HCT116 (cell line): Measurements from ENCODE around the gene SCARB1. TPM values are rescaled to one million over a fixed set of nuclear protein-coding genes. Genes with fewer than 3 reads are reported as not detected.

Experiments
- ATAC-seq: fragments of 200-7000 bp; cut with Tn5 transposase; 2 replicates; pipeline ENCODE4 v1.9.1; 2020; ENCODE audit warnings: mild to moderate bottlenecking, moderate library complexity
- BruUV-seq: library from RNA; stranded (reverse); fragments of 400-500 nt; replicated peaks from 2 replicates; lab custom pipeline; 2021; lab: Mats Ljungman, UMichigan
- CTCF ChIA-PET: fragments of 300-600 bp; sonication (Branson Sonifier 250); formaldehyde crosslinking; loops from one replicate; lab custom pipeline; 2021; ENCODE audit warnings: antibody characterized with exemption; lab: Charles Lee
- POLR2A ChIA-PET: fragments of 300-600, 350-600 bp; sonication (Branson Sonifier 250); formaldehyde crosslinking; loops from one replicate; lab custom pipeline; 2021; ENCODE audit warnings: antibody characterized with exemption; lab: Charles Lee
- RAD21 ChIA-PET, 2 experiments: fragments of 300-600 bp; sonication (Branson Sonifier 250); formaldehyde crosslinking; loops; one replicate each; lab custom pipeline; 2023; ENCODE audit warnings: low total read pairs in 2 of 2; ENCODE audit not compliant: uncharacterized antibody in 2 of 2, unreplicated experiment in 2 of 2, low non-redundant PET in 1 of 2; lab: Charles Lee
- DNase-seq: peaks from one replicate; pipeline ENCODE4 v3.0.0-alpha.2; 2010; ENCODE audit warnings: low read depth, low spot score
- H2AFZ ChIP-seq: fragments of 200-600 bp; shearing (Covaris generic), sonication (generic); 2 replicates; pipeline ENCODE4 v1.6.1; 2017; ENCODE audit warnings: low read depth, mixed run types, mixed read lengths, antibody characterized with exemption, low read length; ENCODE audit not compliant: poor library complexity, severe bottlenecking
- H3K27ac ChIP-seq: 2 replicates; pipeline ENCODE4 v1.5.1; 2012; ENCODE audit warnings: low read depth, low read length
- H3K27me3 ChIP-seq: fragments of 200-600 bp; sonication (generic); 2 replicates; pipeline ENCODE4 v1.6.1; 2016; ENCODE audit warnings: mixed run types, low read length, mixed read lengths; ENCODE audit not compliant: insufficient read depth
- H3K36me3 ChIP-seq, 2 experiments: fragments of 200-500 bp in 1 of 2; fragments of 200-600 bp in 1 of 2; sonication (Bioruptor generic) in 1 of 2; sonication (generic) in 1 of 2; 2 replicates each; pipeline versions ENCODE4 v1.5.1 to v1.6.1; 2014 to 2016; ENCODE audit warnings: low read length in 2 of 2, inconsistent platforms in 1 of 2, mixed read lengths in 1 of 2, mixed run types in 1 of 2; ENCODE audit not compliant: insufficient read depth in 2 of 2, control insufficient read depth in 1 of 2
- H3K4me1 ChIP-seq, 2 experiments: fragments of 200-600 bp in 1 of 2; sonication (generic) in 1 of 2; 2 replicates each; pipeline versions ENCODE4 v1.5.1 to v1.6.1; 2012 to 2017; ENCODE audit warnings: low read length in 2 of 2, inconsistent platforms in 1 of 2, mild to moderate bottlenecking in 1 of 2, mixed read lengths in 1 of 2, mixed run types in 1 of 2, moderate library complexity in 1 of 2; ENCODE audit not compliant: insufficient read depth in 2 of 2, control insufficient read depth in 1 of 2
- H3K4me2 ChIP-seq: fragments of 200-600 bp; sonication (generic); 2 replicates; pipeline ENCODE4 v1.6.1; 2017; ENCODE audit warnings: mixed run types, low read length, mixed read lengths
- H3K4me3 ChIP-seq, 2 experiments: fragments of 200-600 bp in 1 of 2; sonication (generic) in 1 of 2; replicated peaks in 1 of 2; 2 replicates each; pipeline ENCODE4 v1.5.1; 2011 to 2016; ENCODE audit warnings: low read length in 2 of 2, control low read depth in 1 of 2, low read depth in 1 of 2, mild to moderate bottlenecking in 1 of 2, mixed read lengths in 1 of 2, mixed run types in 1 of 2
- H3K79me2 ChIP-seq: fragments of 200-600 bp; sonication (generic); 2 replicates; pipeline ENCODE4 v1.6.1; 2017; ENCODE audit warnings: mild to moderate bottlenecking, mixed run types, low read length, moderate library complexity, mixed read lengths; ENCODE audit not compliant: insufficient read depth
- H3K9ac ChIP-seq: fragments of 200-600 bp; sonication (generic); 2 replicates; pipeline ENCODE4 v1.6.1; 2016; ENCODE audit warnings: low read length, mixed read lengths
- H3K9me2 ChIP-seq: fragments of 200-600 bp; sonication (generic), shearing (Covaris generic); 2 replicates; pipeline ENCODE4 v1.6.1; 2017; ENCODE audit warnings: mixed run types, mild to moderate bottlenecking, moderate library complexity; ENCODE audit not compliant: insufficient read depth
- H3K9me3 ChIP-seq, 2 experiments: fragments of 200-500 bp in 1 of 2; fragments of 200-600 bp in 1 of 2; sonication (Bioruptor generic) in 1 of 2; sonication (generic) in 1 of 2; 2 replicates each; pipeline ENCODE4 v1.6.1; 2014 to 2017; ENCODE audit warnings: low read length in 2 of 2, mixed read lengths in 2 of 2, inconsistent platforms in 1 of 2, low read depth in 1 of 2, mild to moderate bottlenecking in 1 of 2, mixed run types in 1 of 2, moderate library complexity in 1 of 2; ENCODE audit not compliant: control insufficient read depth in 1 of 2, insufficient read depth in 1 of 2
- H4K20me1 ChIP-seq: fragments of 200-600 bp; sonication (generic), shearing (Covaris generic); 2 replicates; pipeline ENCODE4 v1.6.1; 2017; ENCODE audit warnings: mixed run types, mild to moderate bottlenecking, moderate library complexity; ENCODE audit not compliant: insufficient read depth
- CBX3 ChIP-seq: IDR thresholded peaks from 2 replicates; pipeline ENCODE4 v1.6.1; 2012; ENCODE audit warnings: low read depth
- EGR1 ChIP-seq: IDR thresholded peaks from 2 replicates; pipeline ENCODE4 v1.6.1; 2012; ENCODE audit warnings: low read depth
- EZH2 ChIP-seq: fragments of 200-600 bp; sonication (generic); IDR thresholded peaks from 2 replicates; pipeline ENCODE4 v1.6.1; 2017; ENCODE audit warnings: antibody characterized with exemption, mixed run types
- FOSL1 ChIP-seq: IDR thresholded peaks from 2 replicates; pipeline ENCODE4 v1.6.1; 2012; ENCODE audit warnings: low read depth
- POLR2A ChIP-seq: IDR thresholded peaks from 2 replicates; pipeline ENCODE4 v1.7.0; 2011; ENCODE audit warnings: borderline replicate concordance; ENCODE audit not compliant: insufficient read depth, insufficient read length; ENCODE audit errors: extremely low read depth
- RAD21 ChIP-seq: IDR thresholded peaks from 2 replicates; pipeline ENCODE4 v1.6.1; 2012; ENCODE audit warnings: low read depth, mild to moderate bottlenecking
- REST ChIP-seq: IDR thresholded peaks from 2 replicates; pipeline ENCODE4 v1.6.1; 2012; ENCODE audit warnings: low read depth
- SIN3A ChIP-seq: IDR thresholded peaks from 2 replicates; pipeline ENCODE4 v1.6.1; 2012; ENCODE audit warnings: low read depth
- TCF7L2 ChIP-seq: IDR thresholded peaks from 2 replicates; pipeline ENCODE4 v1.7.0; 2011; ENCODE audit warnings: borderline replicate concordance, inconsistent platforms; ENCODE audit not compliant: insufficient read depth, insufficient read length; ENCODE audit errors: extremely low read depth
- YY1 ChIP-seq: IDR thresholded peaks from 2 replicates; pipeline ENCODE4 v1.6.1; 2011; ENCODE audit warnings: low read length, low read depth, moderate library complexity, mild to moderate bottlenecking; ENCODE audit not compliant: insufficient replicate concordance; ENCODE audit errors: extremely low read depth
- ZFX ChIP-seq: fragments of 450-650 bp; IDR thresholded peaks from 2 replicates; pipeline ENCODE4 v1.6.1; 2017
- ZNF274 ChIP-seq: fragments of 200-500 bp; sonication (Bioruptor generic); IDR thresholded peaks from 2 replicates; pipeline ENCODE4 v1.6.1; 2014; ENCODE audit warnings: mild to moderate bottlenecking, low read depth, low read length, inconsistent platforms
- intact Hi-C: fragments of 100-400 bp; cut with micrococcal nuclease; formaldehyde crosslinking; loops from 2 replicates; pipeline ENCODE4 v1.10.0; 2022
- total RNA-seq: library from RNA; stranded (reverse); gene quantifications from one replicate; pipeline ENCODE4 v1.2.1, GENCODE V29; 2021; ENCODE audit not compliant: unreplicated experiment
- TF ChIP-seq, protein P1 (sequence below), 3 experiments: fragments of 200-600 bp in 1 of 3; sonication (generic) in 1 of 3; IDR thresholded peaks in 2 of 3; conservative IDR thresholded peaks in 1 of 3; 2 replicates each; pipeline ENCODE4 v1.5.1; 2012 to 2017; ENCODE audit warnings: low read depth in 2 of 3, low read length in 2 of 3, antibody characterized with exemption in 1 of 3, borderline replicate concordance in 1 of 3, control low read depth in 1 of 3, mild to moderate bottlenecking in 1 of 3, mixed read lengths in 1 of 3, mixed run types in 1 of 3, moderate library complexity in 1 of 3; ENCODE audit not compliant: insufficient read depth in 1 of 3
- TF ChIP-seq, protein P2 (sequence below): IDR thresholded peaks from 2 replicates; pipeline ENCODE4 v1.6.1; 2012
- TF ChIP-seq, protein P3 (sequence below): IDR thresholded peaks from 2 replicates; pipeline ENCODE4 v1.6.1; 2012

SCARB1 gene
- total RNA-seq, 1 experiment from 2014 or later: 95.5 TPM

GRCh38 chr12:124792156-124792555 lies 71.5 kb downstream of the SCARB1 start:
- Histone ChIP-seq H2AFZ (no peak overlapping the region), H3K36me3 (peaks cover 16 to 17% of the 10 kb centered on the region in 2 experiments), H3K9ac (no peak overlapping the region), H3K4me3 (no peak overlapping the region), H3K9me2 (no peaks in the 10 kb centered on the region), H4K20me1 (no peaks in the 10 kb centered on the region), H3K4me2 (no peak overlapping the region), H3K9me3 (no peaks in the 10 kb centered on the region), H3K4me1 (no peaks in the 10 kb centered on the region), H3K27ac (no peak overlapping the region), H3K27me3 (no peaks in the 10 kb centered on the region), H3K79me2 (no peaks in the 10 kb centered on the region)
- DNase-seq (no peak), ATAC-seq (no peak)
- TF ChIP-seq SIN3A (no peak), EZH2 (no peak), ZFX (no peak), YY1 (no peak), RAD21 (no peak), FOSL1 (no peak), EGR1 (no peak), TCF7L2 (no peak), POLR2A (no peak), REST (no peak), ZNF274 (no peak), CBX3 (no peak)
- TF ChIP-seq, protein P1, sequence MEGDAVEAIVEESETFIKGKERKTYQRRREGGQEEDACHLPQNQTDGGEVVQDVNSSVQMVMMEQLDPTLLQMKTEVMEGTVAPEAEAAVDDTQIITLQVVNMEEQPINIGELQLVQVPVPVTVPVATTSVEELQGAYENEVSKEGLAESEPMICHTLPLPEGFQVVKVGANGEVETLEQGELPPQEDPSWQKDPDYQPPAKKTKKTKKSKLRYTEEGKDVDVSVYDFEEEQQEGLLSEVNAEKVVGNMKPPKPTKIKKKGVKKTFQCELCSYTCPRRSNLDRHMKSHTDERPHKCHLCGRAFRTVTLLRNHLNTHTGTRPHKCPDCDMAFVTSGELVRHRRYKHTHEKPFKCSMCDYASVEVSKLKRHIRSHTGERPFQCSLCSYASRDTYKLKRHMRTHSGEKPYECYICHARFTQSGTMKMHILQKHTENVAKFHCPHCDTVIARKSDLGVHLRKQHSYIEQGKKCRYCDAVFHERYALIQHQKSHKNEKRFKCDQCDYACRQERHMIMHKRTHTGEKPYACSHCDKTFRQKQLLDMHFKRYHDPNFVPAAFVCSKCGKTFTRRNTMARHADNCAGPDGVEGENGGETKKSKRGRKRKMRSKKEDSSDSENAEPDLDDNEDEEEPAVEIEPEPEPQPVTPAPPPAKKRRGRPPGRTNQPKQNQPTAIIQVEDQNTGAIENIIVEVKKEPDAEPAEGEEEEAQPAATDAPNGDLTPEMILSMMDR (IDR thresholded peaks at IDR 0.05 in 2 of 3, conservative IDR thresholded peaks at IDR 0.05 in 1 of 3; ENCODE audit: borderline replicate concordance in 1 of 3, insufficient read depth in 1 of 3, low read depth in 2 of 3, low read length in 2 of 3): no peak
- TF ChIP-seq, protein P2, sequence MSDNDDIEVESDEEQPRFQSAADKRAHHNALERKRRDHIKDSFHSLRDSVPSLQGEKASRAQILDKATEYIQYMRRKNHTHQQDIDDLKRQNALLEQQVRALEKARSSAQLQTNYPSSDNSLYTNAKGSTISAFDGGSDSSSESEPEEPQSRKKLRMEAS: no peak
- TF ChIP-seq, protein P3, sequence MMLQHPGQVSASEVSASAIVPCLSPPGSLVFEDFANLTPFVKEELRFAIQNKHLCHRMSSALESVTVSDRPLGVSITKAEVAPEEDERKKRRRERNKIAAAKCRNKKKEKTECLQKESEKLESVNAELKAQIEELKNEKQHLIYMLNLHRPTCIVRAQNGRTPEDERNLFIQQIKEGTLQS: no peak
- intact Hi-C loops: no loop called here
- BruUV-seq: no TSS peak
- ChIA-PET CTCF (no interaction called here), RAD21 (no interaction called here), POLR2A (no interaction called here)
